Upper lobe of left lung (tissue), 6 donors: ENCODE data around the gene KIRREL3. TPM values are rescaled to one million over a fixed set of nuclear protein-coding genes. Genes with fewer than 3 reads are reported as not detected.

Experiments
- ATAC-seq, 2 donors: fragments of 200-7000 bp; cut with Tn5 transposase; one replicate each; pipeline ENCODE4 v1.9.1; 2022; ENCODE audit warnings: mild to moderate bottlenecking in 2 of 2, moderate library complexity in 2 of 2; ENCODE audit not compliant: low FRiP score in 2 of 2
- DNase-seq, 2 donors: peaks; one replicate each; pipeline ENCODE4 v3.0.0-alpha.2; 2019 to 2020
- H3K27ac ChIP-seq, 4 donors: fragments of 200-600 bp; sonication (generic); one replicate each; pipeline ENCODE4 v1.5.1; 2016 to 2019
- H3K27me3 ChIP-seq, 4 donors: fragments of 200-600 bp; sonication (generic); one replicate each; pipeline ENCODE4 v1.5.1; 2017 to 2019
- H3K36me3 ChIP-seq, 4 donors: fragments of 200-600 bp; sonication (generic); one replicate each; pipeline ENCODE4 v1.5.1; 2016 to 2019
- H3K4me1 ChIP-seq, 4 donors: fragments of 200-600 bp; sonication (generic); one replicate each; pipeline ENCODE4 v1.5.1; 2018 to 2019
- H3K4me3 ChIP-seq, 4 donors: fragments of 200-600 bp; sonication (generic); one replicate each; pipeline ENCODE4 v1.5.1; 2017 to 2019; ENCODE audit warnings: mild to moderate bottlenecking in 2 of 4, moderate library complexity in 1 of 4
- H3K9me3 ChIP-seq, 4 donors: fragments of 200-600 bp; sonication (generic); one replicate each; pipeline ENCODE4 v1.5.1; 2018 to 2019
- EP300 ChIP-seq, 4 donors: sonication (generic); formaldehyde crosslinking; IDR thresholded peaks; one replicate each; pipeline ENCODE4 v1.5.1; 2017; ENCODE audit warnings: antibody characterized with exemption in 4 of 4, control low read depth in 2 of 4
- POLR2A ChIP-seq, 4 donors: fragments of 450-650 bp; IDR thresholded peaks; one replicate each; pipeline ENCODE4 v1.5.1; 2016 to 2017; ENCODE audit warnings: antibody characterized with exemption in 4 of 4, mild to moderate bottlenecking in 2 of 4
- POLR2AphosphoS5 ChIP-seq, 2 donors: sonication (generic); formaldehyde crosslinking; IDR thresholded peaks; one replicate each; pipeline ENCODE4 v1.5.1; 2017; ENCODE audit warnings: antibody characterized with exemption in 2 of 2
- WGBS, 2 donors: methylation state at CpG; one replicate each; pipeline ENCODE4 v1.1.5; 2017 to 2018; 5-methylcytosine and 5-hydroxymethylcytosine counted together
- total RNA-seq, 6 donors: library from RNA; depleted of rRNA in 4 of 6; stranded (reverse); fragments of >200 nt in 4 of 6; gene quantifications; one replicate each; pipeline versions ENCODE4 v1.1.0 to v1.2.1, GENCODE V29; 2016 to 2021
- TF ChIP-seq, protein P1 (sequence below), 6 experiments: fragments of 450-650 bp in 4 of 6; fragments of 200-600 bp in 2 of 6; sonication (generic) in 2 of 6; IDR thresholded peaks; one replicate each; pipeline ENCODE4 v1.5.1; 2016 to 2019; ENCODE audit warnings: antibody characterized with exemption in 6 of 6
- donor health status: DM: no; HTN: no; CAD: no; lungs with moderate emphysema.
- donor health status: DM: no; HTN: yes; CAD: no; lungs with severe emphysema.

KIRREL3 gene
- total RNA-seq, 6 donors from 2014 or later: 0.22 to 0.24 TPM; not detected in 4

DNA sequence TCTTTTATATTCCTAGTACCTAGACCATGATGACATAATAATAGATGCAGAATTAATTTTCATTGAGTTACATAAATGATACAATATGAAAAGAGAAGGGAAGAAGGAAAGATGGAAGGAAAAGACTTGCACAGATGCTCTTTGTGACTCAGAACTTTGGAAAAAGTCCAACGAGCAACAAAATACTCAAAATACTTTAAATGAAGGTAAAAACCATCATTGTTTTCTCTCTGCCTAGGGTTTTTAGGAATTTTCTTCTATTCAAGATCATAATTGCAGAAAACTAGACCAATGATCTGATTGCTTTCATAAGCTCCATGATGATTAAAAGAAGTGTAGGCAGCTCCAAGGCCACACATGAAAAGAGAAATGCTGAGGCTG is 276.9 kb downstream of the KIRREL3 start:
- no peak overlapping the region for H3K4me3 ChIP-seq
- no peak for DNase-seq
- no peak for ATAC-seq
- no peaks in the 10 kb centered on the region for H3K4me1 ChIP-seq
- H3K27me3 ChIP-seq: no peaks in the 10 kb centered on the region
- no peaks in the 10 kb centered on the region for H3K36me3 ChIP-seq
- WGBS, 2 donors: 85 to 87% methylated on average over 1 of the region's 1 CpG
- TF ChIP-seq, protein P1, sequence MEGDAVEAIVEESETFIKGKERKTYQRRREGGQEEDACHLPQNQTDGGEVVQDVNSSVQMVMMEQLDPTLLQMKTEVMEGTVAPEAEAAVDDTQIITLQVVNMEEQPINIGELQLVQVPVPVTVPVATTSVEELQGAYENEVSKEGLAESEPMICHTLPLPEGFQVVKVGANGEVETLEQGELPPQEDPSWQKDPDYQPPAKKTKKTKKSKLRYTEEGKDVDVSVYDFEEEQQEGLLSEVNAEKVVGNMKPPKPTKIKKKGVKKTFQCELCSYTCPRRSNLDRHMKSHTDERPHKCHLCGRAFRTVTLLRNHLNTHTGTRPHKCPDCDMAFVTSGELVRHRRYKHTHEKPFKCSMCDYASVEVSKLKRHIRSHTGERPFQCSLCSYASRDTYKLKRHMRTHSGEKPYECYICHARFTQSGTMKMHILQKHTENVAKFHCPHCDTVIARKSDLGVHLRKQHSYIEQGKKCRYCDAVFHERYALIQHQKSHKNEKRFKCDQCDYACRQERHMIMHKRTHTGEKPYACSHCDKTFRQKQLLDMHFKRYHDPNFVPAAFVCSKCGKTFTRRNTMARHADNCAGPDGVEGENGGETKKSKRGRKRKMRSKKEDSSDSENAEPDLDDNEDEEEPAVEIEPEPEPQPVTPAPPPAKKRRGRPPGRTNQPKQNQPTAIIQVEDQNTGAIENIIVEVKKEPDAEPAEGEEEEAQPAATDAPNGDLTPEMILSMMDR (IDR thresholded peaks at IDR 0.05): no peak
- TF ChIP-seq EP300 (IDR thresholded peaks at IDR 0.05) (no peak), POLR2A (IDR thresholded peaks at IDR 0.05) (no peak), POLR2AphosphoS5 (IDR thresholded peaks at IDR 0.05) (no peak)
- no peak overlapping the region for H3K27ac ChIP-seq
- no peaks in the 10 kb centered on the region for H3K9me3 ChIP-seq

DNA sequence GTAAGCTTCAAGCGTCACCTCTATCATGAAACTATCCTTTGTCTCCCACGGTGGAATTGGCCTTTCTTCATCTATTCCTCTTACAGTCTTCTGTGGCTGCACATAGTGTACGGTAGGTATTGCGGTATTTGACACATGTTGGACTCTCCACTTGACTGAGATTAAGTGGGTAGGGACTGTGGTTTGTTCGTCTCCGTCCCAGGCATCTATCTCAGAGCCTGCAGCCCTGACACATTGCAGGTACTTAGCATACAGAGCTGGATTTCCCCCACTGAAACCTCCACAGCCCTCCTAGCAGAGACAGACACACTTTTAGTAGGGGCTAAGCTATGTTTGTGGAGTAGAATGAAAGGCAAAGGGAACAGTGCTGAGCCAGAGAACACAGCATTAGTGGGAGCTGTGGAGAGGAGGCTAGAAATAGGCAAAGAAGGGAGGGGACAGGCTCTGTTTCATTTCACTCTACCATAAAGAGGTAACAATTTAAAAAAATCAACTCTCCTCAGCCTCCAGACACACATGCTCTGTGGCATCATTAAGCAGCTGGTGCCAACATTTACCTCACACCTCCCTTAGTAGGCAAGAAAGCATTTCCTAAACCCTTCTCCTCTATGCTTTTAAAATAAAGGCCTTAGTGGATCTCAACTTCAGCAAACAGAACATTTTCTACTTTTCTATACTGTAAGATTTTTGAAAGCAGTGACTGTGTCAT is 277.5 kb downstream of the KIRREL3 start:
- TF ChIP-seq POLR2AphosphoS5 (IDR thresholded peaks at IDR 0.05) (no peak), POLR2A (IDR thresholded peaks at IDR 0.05) (no peak), EP300 (IDR thresholded peaks at IDR 0.05) (no peak)
- TF ChIP-seq, protein P1 (IDR thresholded peaks at IDR 0.05): no peak
- DNase-seq (no peak), ATAC-seq (no peak)
- Histone ChIP-seq H3K9me3 (no peaks in the 10 kb centered on the region), H3K27ac (no peak overlapping the region), H3K4me3 (no peak overlapping the region), H3K27me3 (no peaks in the 10 kb centered on the region), H3K4me1 (no peaks in the 10 kb centered on the region), H3K36me3 (no peaks in the 10 kb centered on the region)
- WGBS, 2 donors: 86 to 88% methylated on average over 6 of the region's 6 CpGs

DNA sequence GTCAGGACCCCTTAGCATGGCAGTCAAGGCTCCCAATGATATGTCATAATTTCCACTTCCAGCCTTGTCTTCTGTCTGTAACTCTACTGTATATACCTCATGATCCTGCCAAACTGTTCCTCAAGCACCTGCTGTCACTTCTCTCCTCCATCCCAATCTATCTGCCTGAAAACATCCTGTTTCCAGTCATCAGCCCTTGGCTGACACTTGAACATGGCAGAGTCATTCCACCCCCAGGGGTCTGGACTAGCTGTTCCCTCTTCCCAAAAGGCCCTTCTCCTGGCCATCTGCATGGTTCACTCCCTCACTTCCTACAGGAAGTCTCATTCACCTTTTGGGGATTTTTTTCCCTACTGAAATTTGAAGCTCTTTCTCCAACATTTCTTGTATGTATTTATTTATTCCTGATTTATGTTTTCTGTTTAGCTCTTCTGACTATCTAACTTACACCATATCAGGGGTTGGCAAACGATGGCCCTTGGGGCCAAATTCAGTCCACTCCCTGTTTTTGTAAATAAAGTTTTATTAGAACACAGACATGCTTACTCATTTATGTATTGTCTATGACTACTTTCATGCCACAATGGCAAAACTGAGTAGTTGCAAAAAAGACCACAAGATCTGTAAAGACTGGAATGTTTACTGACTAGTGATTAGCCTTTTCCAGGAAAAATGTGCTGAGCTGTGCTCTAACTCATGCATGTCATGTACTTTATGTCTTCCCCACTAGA is 278.4 kb downstream of the KIRREL3 start:
- H3K4me3 ChIP-seq: no peak overlapping the region
- H3K27ac ChIP-seq: no peak overlapping the region
- H3K4me1 ChIP-seq: no peaks in the 10 kb centered on the region
- WGBS, 2 donors: 91 to 93% methylated on average over 1 of the region's 1 CpG
- H3K27me3 ChIP-seq: no peaks in the 10 kb centered on the region
- DNase-seq: no peak
- no peaks in the 10 kb centered on the region for H3K36me3 ChIP-seq
- TF ChIP-seq POLR2AphosphoS5 (IDR thresholded peaks at IDR 0.05) (no peak), POLR2A (IDR thresholded peaks at IDR 0.05) (no peak), EP300 (IDR thresholded peaks at IDR 0.05) (no peak)
- TF ChIP-seq, protein P1 (IDR thresholded peaks at IDR 0.05): no peak
- no peak for ATAC-seq
- no peaks in the 10 kb centered on the region for H3K9me3 ChIP-seq

DNA sequence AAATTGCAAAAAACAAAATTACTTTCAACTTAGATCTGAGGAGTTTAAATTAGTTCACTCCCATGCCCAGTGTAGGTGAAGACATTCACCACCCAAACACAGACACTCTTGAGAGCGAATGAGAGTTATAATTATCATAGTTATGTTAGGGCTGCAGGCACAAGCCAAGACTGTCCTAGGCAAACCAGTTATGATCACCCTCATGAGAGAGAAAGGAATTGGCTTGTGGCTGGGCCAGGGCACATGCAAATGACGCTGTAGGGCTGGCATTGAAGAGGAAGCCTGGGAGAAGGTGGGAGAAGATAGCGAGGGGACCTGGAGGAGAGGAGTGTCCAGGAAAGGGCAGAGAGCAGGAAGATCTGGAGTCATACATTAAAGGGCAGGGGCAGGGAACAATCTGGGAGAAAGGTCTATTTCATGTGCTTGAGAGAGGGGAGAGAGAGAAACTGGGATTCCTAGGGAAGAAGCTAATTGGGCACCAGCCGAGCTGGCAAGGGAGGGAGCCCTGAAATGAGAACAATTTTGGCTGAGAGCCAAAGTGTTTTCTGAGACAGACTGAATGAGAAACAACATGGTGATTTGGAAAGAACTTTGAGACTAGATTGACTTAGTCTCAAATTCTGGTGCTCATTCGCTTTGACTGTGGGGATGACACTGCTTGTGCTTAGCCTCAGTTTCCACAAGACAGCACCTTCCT is 279.9 kb downstream of the KIRREL3 start:
- DNase-seq: no peak
- 74 to 79% methylated on average over 5 of the region's 5 CpGs for WGBS, 2 donors

More for the DNA sequence above, 279.9 kb downstream of the KIRREL3 start:
- no peak for ATAC-seq
- Histone ChIP-seq H3K4me3 (no peak overlapping the region), H3K36me3 (no peaks in the 10 kb centered on the region), H3K27ac (no peak overlapping the region), H3K4me1 (no peaks in the 10 kb centered on the region), H3K9me3 (no peaks in the 10 kb centered on the region), H3K27me3 (no peaks in the 10 kb centered on the region)
- TF ChIP-seq POLR2A (IDR thresholded peaks at IDR 0.05) (no peak), POLR2AphosphoS5 (IDR thresholded peaks at IDR 0.05) (no peak), EP300 (IDR thresholded peaks at IDR 0.05) (no peak)
- TF ChIP-seq, protein P1 (IDR thresholded peaks at IDR 0.05): no peak
